ENCODE measurements around the gene PRKCE. TPM values are rescaled to one million over a fixed set of nuclear protein-coding genes. Genes with fewer than 3 reads are reported as not detected.

The PRKCE gene
- total RNA-seq, 1 experiment from 2014 or later, result 14.8 TPM

GRCh38 chr2:45894211-45894610 lies 242.7 kb downstream of the PRKCE start:
- no peaks in the 10 kb centered on the region for H3K27me3 ChIP-seq (ENCODE audit: insufficient read depth, low read length)
- H2AFZ ChIP-seq (ENCODE audit: low read depth, low read length, poor library complexity, severe bottlenecking), result no peak overlapping the region
- no peak overlapping the region for H3K4me2 ChIP-seq (ENCODE audit: low read length)
- no peak overlapping the region for H3K9ac ChIP-seq (ENCODE audit: low read length)
- BruUV-seq (replicated peaks), result no TSS peak
- ChIA-PET RAD21 (ENCODE audit: low non-redundant PET in 1 of 2, low total read pairs in 2 of 2, uncharacterized antibody in 2 of 2, unreplicated experiment in 2 of 2) (no interaction called here), POLR2A (no interaction called here), CTCF (no interaction called here)
- H3K79me2 ChIP-seq (ENCODE audit: insufficient read depth, low read length), result no peaks in the 10 kb centered on the region
- TF ChIP-seq, protein P1, sequence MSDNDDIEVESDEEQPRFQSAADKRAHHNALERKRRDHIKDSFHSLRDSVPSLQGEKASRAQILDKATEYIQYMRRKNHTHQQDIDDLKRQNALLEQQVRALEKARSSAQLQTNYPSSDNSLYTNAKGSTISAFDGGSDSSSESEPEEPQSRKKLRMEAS (IDR thresholded peaks at IDR 0.05), result no peak
- TF ChIP-seq ATF3 (IDR thresholded peaks at IDR 0.05), result no peak
- no peak for TF ChIP-seq ELF1 (IDR thresholded peaks at IDR 0.05; ENCODE audit: borderline replicate concordance, low read depth)
- no peak for TF ChIP-seq EGR1 (IDR thresholded peaks at IDR 0.05; ENCODE audit: low read depth)
- TF ChIP-seq POLR2AphosphoS5 (IDR thresholded peaks at IDR 0.05; ENCODE audit: low read depth, low read length), result no peak
- no peak for TF ChIP-seq ZNF274 (IDR thresholded peaks at IDR 0.05; ENCODE audit: low read depth, low read length)
- no peak for TF ChIP-seq SRF (IDR thresholded peaks at IDR 0.05; ENCODE audit: low read depth)
- no peaks in the 10 kb centered on the region for H3K36me3 ChIP-seq (ENCODE audit: control insufficient read depth in 1 of 2, insufficient read depth in 2 of 2, low read length in 2 of 2)
- no peaks in the 10 kb centered on the region for H4K20me1 ChIP-seq (ENCODE audit: insufficient read depth)
- no peak for DNase-seq (ENCODE audit: low read depth, low spot score)
- ATAC-seq, result no peak
- H3K4me3 ChIP-seq (replicated peaks in 1 of 2; ENCODE audit: low read depth in 1 of 2, low read length in 2 of 2), result no peak overlapping the region
- no peaks in the 10 kb centered on the region for H3K9me3 ChIP-seq (ENCODE audit: control insufficient read depth in 1 of 2, insufficient read depth in 1 of 2, low read depth in 1 of 2, low read length in 2 of 2)
- no peaks in the 10 kb centered on the region for H3K9me2 ChIP-seq (ENCODE audit: insufficient read depth)
- intact Hi-C loops (cut with micrococcal nuclease), result no loop called here
- H3K27ac ChIP-seq (ENCODE audit: low read depth, low read length), result no peak overlapping the region
- H3K4me1 ChIP-seq (ENCODE audit: control insufficient read depth in 1 of 2, insufficient read depth in 2 of 2, low read length in 2 of 2), result no peaks in the 10 kb centered on the region

- Histone ChIP-seq H3K4me2 (ENCODE audit: low read length) (no peak overlapping the region), H3K36me3 (ENCODE audit: control insufficient read depth in 1 of 2, insufficient read depth in 2 of 2, low read length in 2 of 2) (no peaks in the 10 kb centered on the region), H3K27ac (ENCODE audit: low read depth, low read length) (no peak overlapping the region), H3K27me3 (ENCODE audit: insufficient read depth, low read length) (no peaks in the 10 kb centered on the region), H3K79me2 (ENCODE audit: insufficient read depth, low read length) (no peaks in the 10 kb centered on the region), H3K9me3 (ENCODE audit: control insufficient read depth in 1 of 2, insufficient read depth in 1 of 2, low read depth in 1 of 2, low read length in 2 of 2) (no peaks in the 10 kb centered on the region), H3K4me3 (replicated peaks in 1 of 2; ENCODE audit: low read depth in 1 of 2, low read length in 2 of 2) (no peak overlapping the region), H3K4me1 (ENCODE audit: control insufficient read depth in 1 of 2, insufficient read depth in 2 of 2, low read length in 2 of 2) (no peaks in the 10 kb centered on the region), H4K20me1 (ENCODE audit: insufficient read depth) (no peaks in the 10 kb centered on the region), H3K9ac (ENCODE audit: low read length) (no peak overlapping the region), H3K9me2 (ENCODE audit: insufficient read depth) (no peaks in the 10 kb centered on the region), H2AFZ (ENCODE audit: low read depth, low read length, poor library complexity, severe bottlenecking) (no peak overlapping the region)
- DNase-seq (ENCODE audit: low read depth, low spot score) (no peak), ATAC-seq (no peak)
- ChIA-PET RAD21 (ENCODE audit: low non-redundant PET in 1 of 2, low total read pairs in 2 of 2, uncharacterized antibody in 2 of 2, unreplicated experiment in 2 of 2) (no interaction called here), CTCF (no interaction called here), POLR2A (no interaction called here)
- no TSS peak for BruUV-seq (replicated peaks)
- TF ChIP-seq FOSL1 (IDR thresholded peaks at IDR 0.05; ENCODE audit: low read depth) (no peak), EZH2phosphoT487 (IDR thresholded peaks at IDR 0.05; ENCODE audit: borderline replicate concordance) (no peak), ZFX (IDR thresholded peaks at IDR 0.05) (no peak)
- intact Hi-C loops (cut with micrococcal nuclease), result no loop called here
Measured at GRCh38 chr2:45895241-45895861, 243.9 kb downstream of the PRKCE start.
